VCaP (cell line): ENCODE results near the gene FLT1.

Source experiments
- H3K27ac ChIP-seq: fragments of 450-650 bp; 2 replicates; pipeline ENCODE4 v1.5.1; 2017
- CTCF ChIP-seq: fragments of 450-650 bp; conservative IDR thresholded peaks from 2 replicates; pipeline ENCODE4 v1.5.1; 2017; ENCODE audit warnings: mild to moderate bottlenecking, moderate library complexity

FLT1 gene

GRCh38 chr13:28435917-28436316 is 59.0 kb downstream of the FLT1 start:
- no peak for TF ChIP-seq CTCF
- no peak overlapping the region for H3K27ac ChIP-seq

- no peak overlapping the region for H3K27ac ChIP-seq
- TF ChIP-seq CTCF, result no peak
Measured at GRCh38 chr13:28434926-28435325, 60.0 kb downstream of the FLT1 start.

DNA sequence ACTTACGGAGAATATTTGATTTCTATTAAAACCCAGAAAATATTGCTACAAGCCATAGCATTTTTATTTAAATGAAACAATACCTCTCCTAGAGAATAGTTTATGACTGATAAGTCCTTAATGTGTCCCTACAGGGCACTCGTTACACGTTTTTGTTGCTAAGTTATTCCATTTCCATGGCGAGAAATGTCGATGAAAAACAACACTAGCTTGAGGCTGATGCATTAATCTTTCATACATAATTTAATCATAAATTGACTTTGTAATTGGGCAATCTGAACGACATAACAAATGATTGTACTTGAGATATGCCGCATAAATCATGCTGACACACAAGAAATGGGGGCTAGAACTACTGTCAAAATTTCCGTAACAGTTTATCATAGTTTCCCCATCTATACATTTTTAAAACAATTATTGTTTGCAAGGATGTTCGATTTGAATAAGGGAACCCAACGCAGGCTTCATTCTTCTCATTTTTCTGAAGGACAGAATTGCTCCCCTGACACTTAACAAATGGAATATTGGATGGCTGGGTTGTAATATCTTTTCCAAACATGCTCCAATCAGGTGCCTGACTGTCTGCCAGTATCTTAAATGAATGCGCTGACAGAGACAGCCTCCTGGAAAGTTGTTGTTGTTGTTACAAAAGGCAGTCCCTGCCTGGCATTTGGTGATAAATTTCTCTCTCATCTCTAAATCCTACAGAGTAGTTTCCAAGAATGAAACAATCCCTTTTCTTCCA is 61.9 kb downstream of the FLT1 start:
- no peak for TF ChIP-seq CTCF
- no peak overlapping the region for H3K27ac ChIP-seq

- no peak for TF ChIP-seq CTCF
- no peak overlapping the region for H3K27ac ChIP-seq
Measured at GRCh38 chr13:28429685-28430290, 65.1 kb downstream of the FLT1 start.

GRCh38 chr13:28429096-28429495 is 65.8 kb downstream of the FLT1 start:
- TF ChIP-seq CTCF, result no peak
- no peak overlapping the region for H3K27ac ChIP-seq

DNA sequence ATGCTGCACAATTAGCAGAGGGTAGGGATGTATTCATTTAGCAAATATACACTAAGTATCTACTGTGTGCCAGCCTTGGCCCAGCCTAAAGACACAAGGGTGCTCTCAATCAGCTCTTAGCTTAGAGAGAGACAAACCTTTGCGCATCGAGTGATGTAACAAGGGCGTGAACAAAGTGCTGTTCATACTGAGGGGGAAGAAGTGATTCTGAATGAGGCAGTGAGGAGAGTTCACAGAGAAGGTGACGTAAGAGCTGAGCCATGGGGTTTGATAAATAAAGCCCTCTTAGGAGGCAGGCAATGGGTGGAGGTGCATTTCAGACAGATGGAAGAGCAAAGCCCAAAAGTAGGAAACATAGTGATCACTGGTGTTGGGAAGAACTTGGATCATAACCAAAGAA is 68.5 kb downstream of the FLT1 start:
- TF ChIP-seq CTCF, result no peak
- H3K27ac ChIP-seq, result no peak overlapping the region

DNA sequence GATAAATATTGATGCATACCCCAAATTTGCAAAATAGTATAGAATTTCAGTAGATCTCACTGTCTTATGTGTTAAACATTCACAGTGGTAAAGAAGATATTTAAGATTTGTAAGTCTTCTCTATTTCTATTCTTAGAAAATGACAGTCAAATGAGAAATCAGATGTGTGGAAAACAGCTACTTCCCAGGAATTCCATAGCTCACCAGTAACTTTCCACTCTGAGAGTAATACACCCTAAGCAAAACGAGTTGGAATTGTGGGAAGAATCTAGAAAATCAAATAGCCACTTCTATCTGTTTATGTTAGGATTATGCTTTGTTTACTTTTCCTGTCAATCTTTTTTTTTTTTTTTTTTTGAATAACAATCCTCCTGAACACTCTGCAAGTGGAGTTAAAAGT is 69.1 kb downstream of the FLT1 start:
- TF ChIP-seq CTCF, result no peak

More for the DNA sequence above, 69.1 kb downstream of the FLT1 start:
- no peak overlapping the region for H3K27ac ChIP-seq
